ENCODE results near the gene SEL1L2. TPM values are rescaled to one million over a fixed set of nuclear protein-coding genes. Genes with fewer than 3 reads are reported as not detected.

The SEL1L2 gene
- total RNA-seq, 1 experiment from 2014 or later, result not detected

DNA sequence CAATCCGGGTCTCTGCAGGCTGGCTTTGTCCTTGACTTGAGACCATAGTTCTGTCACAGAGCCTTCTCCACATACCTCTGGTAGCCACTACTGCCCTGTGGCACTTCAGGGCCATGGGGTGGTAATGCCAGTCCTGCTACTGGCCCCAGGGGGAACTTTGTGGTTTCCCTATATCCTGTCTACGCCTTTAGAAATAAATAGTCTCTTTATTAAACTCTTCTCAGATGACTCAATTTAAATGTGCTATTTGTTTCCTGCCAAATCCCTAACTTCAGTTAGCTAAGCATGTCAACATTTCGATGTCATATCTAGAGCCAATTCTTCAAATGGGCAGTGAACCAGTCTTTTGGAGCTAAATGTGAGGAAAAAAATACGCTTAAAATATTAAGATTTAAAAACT lies 60.1 kb downstream of the SEL1L2 start (continued):
- TF ChIP-seq NR3C1 (CRISPR knock-in tag; conservative IDR thresholded peaks at IDR 0.05; ENCODE audit: low read depth) (no peak), TEAD1 (CRISPR knock-in tag; IDR thresholded peaks at IDR 0.05) (no peak), KAT7 (CRISPR knock-in tag; IDR thresholded peaks at IDR 0.05; ENCODE audit: borderline replicate concordance) (no peak), NFE2L1 (CRISPR knock-in tag; IDR thresholded peaks at IDR 0.05) (no peak), PRDM15 (CRISPR knock-in tag; IDR thresholded peaks at IDR 0.05) (no peak), ESRRA (CRISPR knock-in tag; IDR thresholded peaks at IDR 0.05; ENCODE audit: borderline replicate concordance) (no peak)
- TF ChIP-seq, protein P1, sequence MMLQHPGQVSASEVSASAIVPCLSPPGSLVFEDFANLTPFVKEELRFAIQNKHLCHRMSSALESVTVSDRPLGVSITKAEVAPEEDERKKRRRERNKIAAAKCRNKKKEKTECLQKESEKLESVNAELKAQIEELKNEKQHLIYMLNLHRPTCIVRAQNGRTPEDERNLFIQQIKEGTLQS (CRISPR knock-in tag; conservative IDR thresholded peaks at IDR 0.05), result no peak
- TF ChIP-seq, protein P2, sequence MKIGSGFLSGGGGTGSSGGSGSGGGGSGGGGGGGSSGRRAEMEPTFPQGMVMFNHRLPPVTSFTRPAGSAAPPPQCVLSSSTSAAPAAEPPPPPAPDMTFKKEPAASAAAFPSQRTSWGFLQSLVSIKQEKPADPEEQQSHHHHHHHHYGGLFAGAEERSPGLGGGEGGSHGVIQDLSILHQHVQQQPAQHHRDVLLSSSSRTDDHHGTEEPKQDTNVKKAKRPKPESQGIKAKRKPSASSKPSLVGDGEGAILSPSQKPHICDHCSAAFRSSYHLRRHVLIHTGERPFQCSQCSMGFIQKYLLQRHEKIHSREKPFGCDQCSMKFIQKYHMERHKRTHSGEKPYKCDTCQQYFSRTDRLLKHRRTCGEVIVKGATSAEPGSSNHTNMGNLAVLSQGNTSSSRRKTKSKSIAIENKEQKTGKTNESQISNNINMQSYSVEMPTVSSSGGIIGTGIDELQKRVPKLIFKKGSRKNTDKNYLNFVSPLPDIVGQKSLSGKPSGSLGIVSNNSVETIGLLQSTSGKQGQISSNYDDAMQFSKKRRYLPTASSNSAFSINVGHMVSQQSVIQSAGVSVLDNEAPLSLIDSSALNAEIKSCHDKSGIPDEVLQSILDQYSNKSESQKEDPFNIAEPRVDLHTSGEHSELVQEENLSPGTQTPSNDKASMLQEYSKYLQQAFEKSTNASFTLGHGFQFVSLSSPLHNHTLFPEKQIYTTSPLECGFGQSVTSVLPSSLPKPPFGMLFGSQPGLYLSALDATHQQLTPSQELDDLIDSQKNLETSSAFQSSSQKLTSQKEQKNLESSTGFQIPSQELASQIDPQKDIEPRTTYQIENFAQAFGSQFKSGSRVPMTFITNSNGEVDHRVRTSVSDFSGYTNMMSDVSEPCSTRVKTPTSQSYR (CRISPR knock-in tag; IDR thresholded peaks at IDR 0.05), result no peak
- TF ChIP-seq, protein P3, sequence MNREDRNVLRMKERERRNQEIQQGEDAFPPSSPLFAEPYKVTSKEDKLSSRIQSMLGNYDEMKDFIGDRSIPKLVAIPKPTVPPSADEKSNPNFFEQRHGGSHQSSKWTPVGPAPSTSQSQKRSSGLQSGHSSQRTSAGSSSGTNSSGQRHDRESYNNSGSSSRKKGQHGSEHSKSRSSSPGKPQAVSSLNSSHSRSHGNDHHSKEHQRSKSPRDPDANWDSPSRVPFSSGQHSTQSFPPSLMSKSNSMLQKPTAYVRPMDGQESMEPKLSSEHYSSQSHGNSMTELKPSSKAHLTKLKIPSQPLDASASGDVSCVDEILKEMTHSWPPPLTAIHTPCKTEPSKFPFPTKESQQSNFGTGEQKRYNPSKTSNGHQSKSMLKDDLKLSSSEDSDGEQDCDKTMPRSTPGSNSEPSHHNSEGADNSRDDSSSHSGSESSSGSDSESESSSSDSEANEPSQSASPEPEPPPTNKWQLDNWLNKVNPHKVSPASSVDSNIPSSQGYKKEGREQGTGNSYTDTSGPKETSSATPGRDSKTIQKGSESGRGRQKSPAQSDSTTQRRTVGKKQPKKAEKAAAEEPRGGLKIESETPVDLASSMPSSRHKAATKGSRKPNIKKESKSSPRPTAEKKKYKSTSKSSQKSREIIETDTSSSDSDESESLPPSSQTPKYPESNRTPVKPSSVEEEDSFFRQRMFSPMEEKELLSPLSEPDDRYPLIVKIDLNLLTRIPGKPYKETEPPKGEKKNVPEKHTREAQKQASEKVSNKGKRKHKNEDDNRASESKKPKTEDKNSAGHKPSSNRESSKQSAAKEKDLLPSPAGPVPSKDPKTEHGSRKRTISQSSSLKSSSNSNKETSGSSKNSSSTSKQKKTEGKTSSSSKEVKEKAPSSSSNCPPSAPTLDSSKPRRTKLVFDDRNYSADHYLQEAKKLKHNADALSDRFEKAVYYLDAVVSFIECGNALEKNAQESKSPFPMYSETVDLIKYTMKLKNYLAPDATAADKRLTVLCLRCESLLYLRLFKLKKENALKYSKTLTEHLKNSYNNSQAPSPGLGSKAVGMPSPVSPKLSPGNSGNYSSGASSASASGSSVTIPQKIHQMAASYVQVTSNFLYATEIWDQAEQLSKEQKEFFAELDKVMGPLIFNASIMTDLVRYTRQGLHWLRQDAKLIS (CRISPR knock-in tag; IDR thresholded peaks at IDR 0.05; ENCODE audit: borderline replicate concordance), result no peak

GRCh38 chr20:13929836-13930235 lies 60.6 kb downstream of the SEL1L2 start:
- Mint-ChIP-seq H3K4me1 (no peaks in the 10 kb centered on the region), H3K9me3 (no peaks in the 10 kb centered on the region), H3K27ac (no peak overlapping the region), H3K36me3 (no peaks in the 10 kb centered on the region), H3K4me3 (no peak overlapping the region), H3K27me3 (ENCODE audit: low read depth) (no peaks in the 10 kb centered on the region; the same call in 1 of the 2 replicates)
- ATAC-seq (no peak), DNase-seq (ENCODE audit: low spot score) (no peak)
- POLR2A ChIA-PET, result interaction anchor here (1.3 kb wide), 1 partner anchor 10 kb away, joined by 7 read pairs; no protein-coding TSS in a partner anchor
- CTCF ChIA-PET, result interaction anchor here (0.7 kb wide), 1 partner anchor 1321 kb away, joined by 4 read pairs; no protein-coding TSS in a partner anchor
- TF ChIP-seq CDX4 (CRISPR knock-in tag; IDR thresholded peaks at IDR 0.05; ENCODE audit: borderline replicate concordance) (no peak), FOXJ3 (CRISPR knock-in tag; IDR thresholded peaks at IDR 0.05; ENCODE audit: borderline replicate concordance) (no peak), E2F1 (CRISPR knock-in tag; IDR thresholded peaks at IDR 0.05) (no peak), TP53 (CRISPR knock-in tag; IDR thresholded peaks at IDR 0.05) (no peak), USF1 (CRISPR knock-in tag; IDR thresholded peaks at IDR 0.05) (no peak)
- TF ChIP-seq, protein P4, sequence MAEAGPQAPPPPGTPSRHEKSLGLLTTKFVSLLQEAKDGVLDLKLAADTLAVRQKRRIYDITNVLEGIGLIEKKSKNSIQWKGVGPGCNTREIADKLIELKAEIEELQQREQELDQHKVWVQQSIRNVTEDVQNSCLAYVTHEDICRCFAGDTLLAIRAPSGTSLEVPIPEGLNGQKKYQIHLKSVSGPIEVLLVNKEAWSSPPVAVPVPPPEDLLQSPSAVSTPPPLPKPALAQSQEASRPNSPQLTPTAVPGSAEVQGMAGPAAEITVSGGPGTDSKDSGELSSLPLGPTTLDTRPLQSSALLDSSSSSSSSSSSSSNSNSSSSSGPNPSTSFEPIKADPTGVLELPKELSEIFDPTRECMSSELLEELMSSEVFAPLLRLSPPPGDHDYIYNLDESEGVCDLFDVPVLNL (CRISPR knock-in tag; IDR thresholded peaks at IDR 0.05; ENCODE audit: borderline replicate concordance, low read depth), result no peak
- TF ChIP-seq, protein P2 (CRISPR knock-in tag; IDR thresholded peaks at IDR 0.05), result no peak

All from WTC11 (cell line).